Activated naive CD8-positive, alpha-beta T cell treated with anti-CD3 and anti-CD28 coated beads, Interleukin-2, amount 50 U/mL, for 24 hours (primary cell): ENCODE data around the gene CORIN.

Experiments
- ATAC-seq: fragments of 150-1000 bp; cut with Tn5 transposase; one replicate; pipeline ENCODE4 v1.10.0; 2021
- DNase-seq: peaks from one replicate; pipeline ENCODE4 v3.0.0; 2021
- H3K27ac Mint-ChIP-seq: one replicate; pipeline ENCODE4 v1.8.0; 2021; ENCODE audit warnings: mild to moderate bottlenecking, mixed read lengths
- H3K27me3 Mint-ChIP-seq: one replicate; pipeline ENCODE4 v1.8.0; 2021; ENCODE audit warnings: mixed read lengths
- H3K36me3 Mint-ChIP-seq: one replicate; pipeline ENCODE4 v1.8.0; 2021; ENCODE audit warnings: low read depth, mixed read lengths
- H3K4me1 Mint-ChIP-seq: one replicate; pipeline ENCODE4 v1.8.0; 2021; ENCODE audit warnings: mixed read lengths
- H3K4me3 Mint-ChIP-seq: one replicate; pipeline ENCODE4 v1.8.0; 2021; ENCODE audit warnings: mild to moderate bottlenecking, moderate library complexity, mixed read lengths
- H3K9me3 Mint-ChIP-seq: one replicate; pipeline ENCODE4 v1.8.0; 2021; ENCODE audit warnings: mixed read lengths

CORIN gene

DNA sequence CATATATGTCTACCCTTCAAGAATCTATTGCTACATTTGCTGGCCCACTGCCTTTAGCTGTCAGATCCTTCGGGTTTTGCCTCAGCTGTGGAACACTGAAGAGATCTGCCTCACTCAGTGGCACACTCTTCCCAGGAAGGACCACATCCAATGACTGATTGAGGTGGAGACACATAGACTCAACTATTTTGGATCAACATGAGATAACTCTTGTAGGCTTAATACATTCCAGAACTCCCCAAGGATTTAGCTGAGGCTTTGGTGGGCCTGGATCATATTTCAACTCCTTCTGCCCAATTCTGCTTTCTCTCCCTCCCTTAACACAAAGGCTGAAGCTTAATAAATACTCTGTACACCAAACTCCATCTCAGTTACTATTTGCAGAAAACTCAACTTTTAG is 100.5 kb downstream of the CORIN start:
- Mint-ChIP-seq H3K9me3 (peaks cover 22% of the 10 kb centered on the region), H3K4me3 (no peak overlapping the region), H3K36me3 (peaks cover 1% of the 10 kb centered on the region), H3K27me3 (peaks cover 8% of the 10 kb centered on the region), H3K27ac (no peak overlapping the region), H3K4me1 (no peaks in the 10 kb centered on the region)
- DNase-seq (no peak), ATAC-seq (no peak)

DNA sequence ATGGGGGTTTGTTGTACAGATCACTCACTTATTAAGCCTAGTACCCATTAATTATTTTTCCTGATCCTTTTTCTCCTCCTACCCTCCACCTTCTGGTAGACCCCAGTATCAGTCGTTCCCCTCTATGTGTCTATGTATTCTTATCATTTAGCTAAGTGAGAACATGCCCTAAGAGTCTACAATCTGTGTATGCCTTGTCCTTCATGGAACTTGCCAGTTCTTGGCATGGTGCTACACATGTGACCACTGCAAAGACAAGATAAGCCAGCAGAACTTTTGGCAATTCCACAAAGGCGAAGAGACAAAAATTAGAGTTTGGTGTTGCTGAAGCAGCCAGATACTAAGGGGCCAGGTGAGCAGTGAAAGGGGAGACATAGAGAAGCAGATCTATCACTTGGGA is 101.3 kb downstream of the CORIN start:
- H3K27ac Mint-ChIP-seq, result no peak overlapping the region

DNA sequence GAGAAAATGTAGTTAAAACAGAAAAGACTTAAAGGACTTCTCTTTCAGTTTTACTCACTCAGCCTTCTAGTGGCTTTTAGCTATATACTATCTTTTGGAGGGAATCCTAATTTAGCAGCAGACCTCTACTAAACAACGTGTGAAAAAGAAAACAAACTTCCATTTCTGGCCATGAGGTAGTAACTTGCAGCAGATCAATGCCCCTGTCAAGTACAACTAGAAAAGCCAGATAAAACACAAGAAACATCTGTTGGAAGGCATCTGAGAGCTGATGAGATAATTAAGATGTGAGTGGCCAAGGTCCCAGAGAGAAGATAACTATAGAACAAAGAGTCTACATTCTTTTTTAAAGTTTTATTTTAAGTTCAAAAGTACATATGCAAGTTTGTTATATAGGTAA is 101.7 kb downstream of the CORIN start:
- Mint-ChIP-seq H3K27ac (no peak overlapping the region), H3K9me3 (peaks cover 22% of the 10 kb centered on the region), H3K4me1 (no peaks in the 10 kb centered on the region), H3K36me3 (peaks cover 1% of the 10 kb centered on the region), H3K27me3 (peaks cover 13% of the 10 kb centered on the region), H3K4me3 (no peak overlapping the region)
- DNase-seq (no peak), ATAC-seq (no peak)

More for the DNA sequence above, 101.3 kb downstream of the CORIN start:
- peaks cover 10% of the 10 kb centered on the region for H3K27me3 Mint-ChIP-seq
- H3K36me3 Mint-ChIP-seq, result peaks cover 1% of the 10 kb centered on the region
- DNase-seq (no peak), ATAC-seq (no peak)
- peaks cover 22% of the 10 kb centered on the region for H3K9me3 Mint-ChIP-seq
- H3K4me1 Mint-ChIP-seq, result no peaks in the 10 kb centered on the region
- H3K4me3 Mint-ChIP-seq, result no peak overlapping the region

DNA sequence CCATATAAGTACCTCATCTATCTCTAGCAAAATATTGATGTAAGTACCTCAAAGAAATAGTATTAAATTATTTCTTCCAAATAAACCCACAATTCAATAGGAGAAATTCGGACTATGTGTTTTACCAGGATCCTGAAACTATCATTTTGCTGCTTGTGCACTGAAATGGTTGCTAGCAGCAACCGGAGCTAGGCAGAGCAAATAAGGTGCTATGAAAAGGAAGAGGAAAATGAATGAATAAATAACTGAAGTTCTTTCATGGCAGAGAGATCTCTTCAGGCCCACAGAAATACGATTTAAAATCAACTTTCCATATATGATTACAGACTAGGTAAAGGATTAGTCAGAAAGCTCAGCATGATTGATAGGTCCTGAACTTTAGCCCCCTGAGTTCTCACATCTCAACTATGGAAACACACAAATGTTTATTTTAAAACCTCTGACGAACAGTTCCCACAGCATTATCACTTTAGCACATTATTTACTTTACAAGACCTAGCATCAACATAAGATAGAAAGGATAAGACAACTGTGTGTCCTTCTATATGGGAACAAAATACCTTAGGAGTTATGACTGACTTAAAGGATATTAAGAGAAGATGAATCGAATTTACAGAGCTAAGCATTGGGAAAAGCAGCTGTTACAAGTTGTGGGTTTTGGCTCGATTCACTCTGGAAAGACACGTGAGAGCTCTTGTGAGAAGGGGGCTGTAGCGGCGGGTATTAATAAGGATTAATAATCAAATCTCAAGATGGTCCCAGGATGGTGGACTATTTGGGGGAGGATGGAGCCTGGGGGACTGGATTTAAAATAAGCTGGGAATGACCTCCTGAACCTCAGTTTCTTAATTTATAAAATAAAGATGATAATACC is 104.3 kb downstream of the CORIN start:
- no peak overlapping the region for H3K27ac Mint-ChIP-seq
- ATAC-seq (no peak), DNase-seq (no peak)
- H3K27me3 Mint-ChIP-seq, result peaks cover 12% of the 10 kb centered on the region
- H3K9me3 Mint-ChIP-seq, result peaks cover 8% of the 10 kb centered on the region
- H3K4me3 Mint-ChIP-seq, result no peak overlapping the region
- H3K36me3 Mint-ChIP-seq, result no peaks in the 10 kb centered on the region
- H3K4me1 Mint-ChIP-seq, result no peaks in the 10 kb centered on the region

DNA sequence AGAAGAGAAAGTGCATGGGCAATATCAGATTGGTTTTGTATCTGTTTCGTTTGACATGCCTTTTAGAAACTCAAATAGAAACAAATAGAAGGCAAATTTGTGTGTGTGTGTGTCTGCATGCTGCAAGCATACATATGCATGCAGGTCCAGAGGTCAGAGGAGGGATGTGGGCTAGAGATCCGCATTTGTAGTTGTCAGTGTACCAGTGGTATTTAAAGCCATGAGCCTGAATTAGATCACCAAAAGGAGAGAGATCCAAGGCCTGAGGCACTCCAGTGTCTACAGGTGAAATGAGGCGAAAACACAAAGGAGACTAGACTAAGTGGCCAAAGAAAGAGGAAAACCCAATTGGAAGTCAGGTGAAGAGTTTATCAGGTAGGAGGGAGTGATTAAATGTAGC is 106.7 kb downstream of the CORIN start:
- ATAC-seq (no peak), DNase-seq (no peak)
- Mint-ChIP-seq H3K36me3 (no peaks in the 10 kb centered on the region), H3K27me3 (peaks cover 10% of the 10 kb centered on the region), H3K4me3 (no peak overlapping the region), H3K9me3 (no peaks in the 10 kb centered on the region), H3K4me1 (no peaks in the 10 kb centered on the region), H3K27ac (no peak overlapping the region)

DNA sequence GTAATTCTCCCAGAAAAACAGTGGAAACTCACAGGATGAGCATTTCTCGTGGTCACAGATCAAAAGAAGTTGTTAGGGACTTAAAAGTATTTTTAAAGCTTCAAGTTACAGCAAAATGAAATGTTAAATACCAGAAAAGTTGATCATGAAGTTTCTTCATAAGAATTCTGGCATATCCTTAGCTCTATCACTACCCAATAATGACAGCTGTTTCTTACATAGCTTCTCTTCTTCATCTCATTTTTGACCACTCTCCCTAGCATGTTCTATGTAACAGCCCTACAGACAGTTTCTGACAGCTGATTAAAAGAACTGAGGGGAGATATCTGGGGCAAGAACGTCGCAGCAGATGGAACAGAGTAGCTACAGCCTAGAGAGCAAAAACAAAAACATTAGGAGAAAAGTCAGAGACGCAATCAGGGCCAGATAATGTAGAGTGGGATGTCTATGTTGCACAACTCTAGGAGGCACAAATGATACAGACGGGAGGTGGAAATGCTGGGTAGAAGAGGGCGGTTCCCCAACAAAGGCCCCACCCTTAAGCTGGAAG is 108.7 kb downstream of the CORIN start:
- no peaks in the 10 kb centered on the region for H3K9me3 Mint-ChIP-seq
- H3K36me3 Mint-ChIP-seq, result no peaks in the 10 kb centered on the region
- ATAC-seq, result no peak
- peaks cover 10% of the 10 kb centered on the region for H3K27me3 Mint-ChIP-seq
- H3K27ac Mint-ChIP-seq, result no peak overlapping the region
- H3K4me3 Mint-ChIP-seq, result no peak overlapping the region
- no peaks in the 10 kb centered on the region for H3K4me1 Mint-ChIP-seq
- no peak for DNase-seq

DNA sequence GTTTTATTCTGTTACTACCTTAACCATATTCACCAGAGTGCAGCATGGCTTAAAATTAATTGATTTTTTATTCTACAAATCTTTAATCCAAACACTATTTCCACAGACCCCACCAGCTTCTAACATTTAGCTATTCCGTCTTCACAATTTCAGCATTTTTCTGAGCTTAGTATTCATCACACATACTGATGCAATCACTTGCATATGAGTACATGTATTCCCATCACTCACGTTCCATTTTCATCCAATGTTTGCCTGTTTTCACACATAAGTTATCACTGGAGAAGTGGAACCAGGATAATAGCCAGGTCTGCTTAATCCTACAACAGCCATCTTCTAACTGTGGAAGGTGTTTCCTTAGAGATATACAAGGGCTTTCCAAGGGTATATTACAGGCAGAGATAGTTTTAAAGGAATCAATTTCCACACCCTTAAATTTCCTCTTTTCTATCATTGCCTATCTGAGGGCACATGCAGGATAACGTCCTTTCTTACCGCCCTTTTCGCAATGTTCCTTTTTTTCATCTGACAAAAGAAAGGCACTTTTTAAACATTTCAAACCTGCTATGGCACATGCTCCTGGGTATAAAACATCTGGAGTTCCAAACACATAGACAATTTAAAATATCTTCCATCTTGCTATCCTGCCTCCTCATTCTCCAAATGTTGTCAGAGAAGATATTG is 115.8 kb downstream of the CORIN start:
- Mint-ChIP-seq H3K9me3 (no peaks in the 10 kb centered on the region), H3K36me3 (no peaks in the 10 kb centered on the region), H3K4me1 (no peaks in the 10 kb centered on the region), H3K4me3 (no peak overlapping the region), H3K27ac (no peak overlapping the region), H3K27me3 (peaks cover 12% of the 10 kb centered on the region)
- ATAC-seq, result no peak
- no peak for DNase-seq

DNA sequence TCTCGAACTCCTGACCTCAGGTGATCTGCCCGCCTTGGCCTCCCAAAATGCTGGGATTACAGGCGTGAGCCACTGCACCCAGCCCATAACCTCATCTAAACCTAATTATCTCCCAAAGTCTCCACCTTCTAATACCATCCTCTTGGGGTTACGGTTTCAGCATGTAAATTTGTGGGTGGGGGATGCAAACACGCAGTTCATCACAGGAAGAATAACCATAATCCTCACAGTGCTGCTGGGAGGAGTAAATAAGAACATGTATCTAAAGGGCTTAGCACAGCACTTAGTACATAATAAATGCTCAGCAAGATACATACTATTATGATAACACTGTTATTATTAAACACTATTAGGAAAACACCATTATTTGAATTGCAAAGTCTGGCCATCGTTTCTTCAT is 116.4 kb downstream of the CORIN start:
- Mint-ChIP-seq H3K4me1 (no peaks in the 10 kb centered on the region), H3K36me3 (no peaks in the 10 kb centered on the region), H3K4me3 (no peak overlapping the region), H3K9me3 (no peaks in the 10 kb centered on the region), H3K27me3 (peaks cover 12% of the 10 kb centered on the region), H3K27ac (no peak overlapping the region)
- ATAC-seq, result no peak
- no peak for DNase-seq

DNA sequence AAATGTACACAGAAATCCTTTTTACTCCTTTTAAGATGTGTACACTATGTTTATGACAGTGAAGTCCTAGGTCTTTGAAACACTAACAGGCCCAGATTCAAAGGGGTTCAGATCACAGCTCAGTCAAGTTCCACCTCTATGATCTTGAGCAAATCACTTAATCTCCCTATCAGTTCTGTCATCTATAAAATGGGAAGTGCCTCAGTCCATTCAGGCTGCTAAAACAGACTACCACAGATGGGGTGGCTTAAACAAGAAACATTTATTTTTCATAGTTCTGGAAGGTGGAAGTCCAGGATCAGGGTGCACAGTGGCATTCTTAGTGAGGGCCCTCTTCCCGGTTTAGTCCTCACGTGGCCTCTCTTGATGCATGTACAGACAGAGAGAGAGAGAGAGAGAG is 117.1 kb downstream of the CORIN start:
- H3K4me1 Mint-ChIP-seq, result no peaks in the 10 kb centered on the region
- H3K27me3 Mint-ChIP-seq, result peaks cover 12% of the 10 kb centered on the region
- no peak overlapping the region for H3K27ac Mint-ChIP-seq
- no peaks in the 10 kb centered on the region for H3K36me3 Mint-ChIP-seq
- DNase-seq (no peak), ATAC-seq (no peak)
- no peaks in the 10 kb centered on the region for H3K9me3 Mint-ChIP-seq
- no peak overlapping the region for H3K4me3 Mint-ChIP-seq

DNA sequence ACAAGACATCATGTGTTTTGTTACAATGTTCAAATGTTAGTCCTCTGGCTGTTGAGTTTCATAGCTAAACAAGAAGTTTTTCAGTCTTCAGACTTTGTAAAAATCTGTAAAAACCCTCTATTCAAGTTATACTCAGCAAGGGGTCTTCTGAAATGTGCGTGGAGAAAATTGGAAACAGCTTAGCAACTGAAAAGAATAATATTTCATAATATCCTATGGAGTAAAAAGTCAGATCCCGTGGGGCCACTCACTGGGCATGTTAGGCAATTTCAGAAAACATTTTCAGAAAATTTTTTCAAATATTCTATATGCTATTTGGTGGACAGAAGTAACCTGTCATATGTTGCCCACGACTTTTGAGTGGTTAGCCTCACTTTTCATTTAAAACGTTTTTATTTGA is 118.3 kb downstream of the CORIN start:
- no peak for DNase-seq
- Mint-ChIP-seq H3K27ac (no peak overlapping the region), H3K27me3 (peaks cover 12% of the 10 kb centered on the region), H3K9me3 (no peaks in the 10 kb centered on the region), H3K4me3 (no peak overlapping the region), H3K36me3 (no peaks in the 10 kb centered on the region), H3K4me1 (no peaks in the 10 kb centered on the region)
- ATAC-seq, result no peak

DNA sequence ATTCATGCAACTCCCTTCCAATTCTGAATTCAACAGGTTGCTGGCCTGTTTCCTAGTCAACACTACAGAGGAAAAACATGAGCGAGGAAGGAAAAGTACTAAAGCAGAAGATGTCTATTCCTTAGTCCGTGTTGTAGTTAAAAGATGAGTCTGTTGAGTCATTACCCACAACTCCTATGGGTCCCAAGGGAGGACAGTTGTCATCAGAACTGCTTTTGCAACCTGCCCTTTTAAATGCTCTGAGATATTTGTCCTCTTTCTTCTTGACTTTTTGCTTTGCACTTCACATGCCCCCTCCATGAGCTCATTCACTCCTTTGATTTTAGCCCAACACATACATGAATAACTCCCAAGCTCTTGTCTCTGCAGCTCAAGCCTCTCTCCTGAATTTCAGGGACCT is 119.2 kb downstream of the CORIN start:
- ATAC-seq (no peak), DNase-seq (no peak)
- Mint-ChIP-seq H3K36me3 (no peaks in the 10 kb centered on the region), H3K27me3 (peaks cover 14% of the 10 kb centered on the region), H3K27ac (no peak overlapping the region), H3K9me3 (no peaks in the 10 kb centered on the region), H3K4me1 (no peaks in the 10 kb centered on the region), H3K4me3 (no peak overlapping the region)

DNA sequence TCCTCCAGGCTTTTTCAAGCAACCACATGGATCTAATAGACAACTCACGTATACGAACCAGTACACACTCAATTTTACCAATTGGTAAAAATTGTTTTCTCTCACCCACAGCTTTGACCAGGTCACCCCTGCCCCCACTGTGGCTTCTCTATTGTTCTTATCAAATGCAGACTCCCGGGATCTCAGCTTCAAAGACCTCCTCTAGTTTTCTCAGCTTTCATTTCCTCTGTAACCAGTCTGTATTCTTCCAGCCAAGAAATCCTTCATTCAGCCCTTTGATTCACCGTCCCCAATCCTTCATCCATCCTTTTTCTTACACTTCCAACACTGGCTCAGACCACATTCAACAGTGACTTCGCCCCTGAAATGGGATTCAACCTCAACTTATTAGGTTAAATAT is 120.7 kb downstream of the CORIN start:
- ATAC-seq (no peak), DNase-seq (no peak)
- Mint-ChIP-seq H3K27ac (no peak overlapping the region), H3K4me1 (no peaks in the 10 kb centered on the region), H3K4me3 (no peak overlapping the region), H3K36me3 (no peaks in the 10 kb centered on the region), H3K27me3 (peaks cover 16% of the 10 kb centered on the region), H3K9me3 (no peaks in the 10 kb centered on the region)

DNA sequence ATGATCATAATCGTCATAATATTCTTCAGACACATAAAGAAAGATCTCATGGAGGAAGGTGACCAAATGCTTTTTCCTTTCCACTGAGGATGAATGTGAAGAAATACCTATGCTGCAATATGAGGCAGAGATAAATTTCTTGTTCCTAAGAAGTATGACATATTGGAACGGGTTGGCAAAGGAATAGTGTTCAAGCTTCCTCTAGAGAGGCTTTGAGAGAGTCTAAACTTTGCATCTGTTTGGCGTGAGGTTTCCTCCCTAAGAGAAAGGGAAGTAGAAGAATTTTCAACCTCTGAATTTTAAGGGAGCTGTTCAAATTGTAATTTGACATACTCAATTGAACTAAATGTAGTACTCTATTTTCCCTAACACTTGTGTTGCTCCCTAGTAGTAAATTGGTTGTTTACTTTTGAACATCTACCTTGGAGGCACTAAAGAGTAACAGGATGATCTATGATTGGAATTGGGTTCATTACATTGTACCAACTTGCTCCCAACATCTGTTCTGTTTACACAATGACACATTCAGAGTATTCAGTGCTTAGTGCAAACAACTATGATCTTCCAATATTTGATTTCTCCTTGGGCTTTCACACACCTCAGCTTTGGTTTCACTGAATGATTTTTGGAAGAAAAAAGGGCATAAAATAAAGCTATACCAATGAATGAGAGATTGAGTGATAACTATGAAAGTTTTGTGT is 122.0 kb downstream of the CORIN start:
- no peaks in the 10 kb centered on the region for H3K9me3 Mint-ChIP-seq
- no peaks in the 10 kb centered on the region for H3K4me1 Mint-ChIP-seq
- no peak for DNase-seq
- ATAC-seq, result no peak
- H3K27ac Mint-ChIP-seq, result no peak overlapping the region
- no peaks in the 10 kb centered on the region for H3K36me3 Mint-ChIP-seq
- H3K4me3 Mint-ChIP-seq, result no peak overlapping the region
- H3K27me3 Mint-ChIP-seq, result peaks cover 12% of the 10 kb centered on the region

DNA sequence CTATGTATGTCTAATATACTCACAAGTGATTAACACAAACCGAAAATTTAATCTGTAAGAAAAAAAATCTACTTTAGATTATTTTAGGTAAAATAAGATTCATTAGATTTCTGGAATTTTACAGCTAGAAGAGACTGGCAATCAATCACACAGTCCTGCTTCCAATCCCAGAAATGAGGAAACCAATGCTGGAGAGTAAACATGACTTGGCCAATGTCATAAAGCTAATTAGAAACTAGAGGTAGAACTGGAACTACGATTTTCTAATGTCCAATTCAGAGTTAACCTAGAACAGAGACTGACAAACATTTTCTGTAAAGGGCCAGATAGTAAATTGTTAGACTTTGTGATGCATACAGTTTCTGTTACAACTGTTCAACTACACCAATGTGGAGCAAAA is 123.6 kb downstream of the CORIN start:
- no peak overlapping the region for H3K4me3 Mint-ChIP-seq

More for the DNA sequence above, 123.6 kb downstream of the CORIN start:
- H3K27ac Mint-ChIP-seq, result no peak overlapping the region
- no peak for ATAC-seq
- no peaks in the 10 kb centered on the region for H3K4me1 Mint-ChIP-seq
- DNase-seq, result no peak
- no peaks in the 10 kb centered on the region for H3K36me3 Mint-ChIP-seq
- peaks cover 16% of the 10 kb centered on the region for H3K27me3 Mint-ChIP-seq
- H3K9me3 Mint-ChIP-seq, result no peaks in the 10 kb centered on the region
